GM19397 (cell line): Measurements from ENCODE around the gene RHOA.
"Not testable (repeated sequence)": the region's sequence is repeated elsewhere in the genome, so short reads cannot be mapped to it uniquely, and the experiment has no call there.

Source experiments
- ATAC-seq: cut with Tn5 transposase; IDR thresholded peaks from one replicate; pipeline ENCODE4 v1.9.1; 2021; ENCODE audit warnings: mild to moderate bottlenecking, moderate library complexity; ENCODE audit not compliant: unreplicated experiment

The RHOA gene

GRCh38 chr3:49333091-49333490, 78.7 kb downstream of the RHOA start:
- no peak for ATAC-seq

DNA sequence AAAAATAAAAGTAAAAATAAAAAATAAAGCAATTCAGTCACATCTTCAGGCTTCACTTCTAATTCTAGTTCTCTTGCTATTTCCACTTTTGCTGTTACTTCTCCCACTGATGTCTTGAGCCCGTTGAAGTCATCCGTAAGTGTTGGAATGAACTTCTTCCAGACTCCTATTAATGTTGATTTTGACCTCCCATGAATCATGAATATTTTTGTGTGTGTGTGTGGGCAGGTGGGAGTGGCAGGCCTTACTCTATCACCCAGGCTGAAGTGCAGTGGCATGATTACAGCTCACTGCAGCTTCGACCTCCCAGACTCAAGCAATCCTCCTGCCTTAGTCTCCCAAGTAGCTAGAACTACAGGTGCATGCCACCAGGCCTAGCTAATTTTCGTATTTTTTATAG, 82.6 kb downstream of the RHOA start:
- ATAC-seq: no peak

- not testable (repeated sequence) for ATAC-seq
Measured at GRCh38 chr3:49328350-49328749, 83.4 kb downstream of the RHOA start.

GRCh38 chr3:49327485-49327884, 84.3 kb downstream of the RHOA start:
- no peak for ATAC-seq

DNA sequence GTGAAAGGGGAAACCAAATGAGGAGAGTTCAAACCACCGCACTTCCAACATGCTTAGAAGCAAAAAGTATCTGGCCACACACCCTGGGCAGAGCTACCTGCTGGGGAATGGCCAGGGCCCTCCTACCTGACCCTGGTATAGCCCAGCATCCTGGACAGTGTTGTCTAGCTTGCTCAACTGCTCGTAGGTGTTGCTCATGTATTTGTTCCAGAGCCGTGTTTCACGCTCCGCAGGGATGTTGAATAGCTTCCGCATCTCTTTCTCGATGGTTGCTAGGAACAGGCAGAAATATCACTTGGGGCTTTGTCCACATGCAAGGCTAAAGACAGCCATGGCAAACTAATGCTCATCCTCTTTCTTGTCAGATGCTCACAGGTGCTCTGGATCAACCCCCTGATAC, 87.0 kb downstream of the RHOA start:
- ATAC-seq: no peak

DNA sequence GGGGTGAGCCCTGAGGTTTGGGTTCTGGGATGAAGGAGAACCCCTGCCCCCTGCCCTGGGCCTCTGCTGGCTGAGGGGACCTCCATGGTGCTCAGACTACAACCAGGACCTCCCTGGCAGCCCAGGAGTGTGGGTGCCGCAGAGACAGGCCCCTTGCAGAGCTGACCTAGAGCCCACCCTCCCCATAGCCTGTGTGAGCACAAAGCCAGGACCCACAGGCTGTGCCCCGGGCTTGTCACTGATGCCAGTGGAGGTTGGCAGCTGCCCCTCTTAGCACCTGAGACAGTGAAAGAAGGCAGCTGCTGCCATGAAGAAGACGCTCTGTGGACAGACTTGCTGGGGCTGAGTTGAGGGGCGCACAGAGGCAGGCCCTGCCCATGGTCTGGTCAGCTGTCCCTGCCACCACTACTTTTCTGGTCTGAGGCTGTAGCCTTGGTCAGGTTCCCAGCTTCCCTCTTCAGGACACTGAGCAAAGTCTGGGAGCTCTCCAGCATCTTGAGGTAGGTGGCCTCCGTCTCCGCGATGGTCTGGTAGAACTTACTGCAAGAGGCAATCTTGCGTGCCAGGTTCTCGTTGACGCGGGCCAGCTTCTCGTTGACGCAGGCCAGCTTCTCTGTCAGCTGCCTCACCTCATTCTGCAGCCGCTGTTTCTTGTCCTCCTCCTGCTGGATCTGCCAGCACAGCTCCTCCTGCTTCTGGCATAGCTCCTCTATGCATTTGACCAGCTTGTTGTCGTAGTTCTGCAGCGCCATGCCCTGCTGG, 94.9 kb downstream of the RHOA start:
- no peak for ATAC-seq

GRCh38 chr3:49313896-49314688, 97.7 kb downstream of the RHOA start:
- no peak for ATAC-seq

- ATAC-seq: no peak
Measured at GRCh38 chr3:49311283-49311682, 100.5 kb downstream of the RHOA start.

- no peak for ATAC-seq
Measured at GRCh38 chr3:49310677-49311076, 101.1 kb downstream of the RHOA start.
